Measurements from ENCODE around the gene CD80. TPM values are rescaled to one million over a fixed set of nuclear protein-coding genes. Genes with fewer than 3 reads are reported as not detected.
"Not testable (repeated sequence)": the region's sequence is repeated elsewhere in the genome, so short reads cannot be mapped to it uniquely, and the experiment has no call there.

The CD80 gene
- total RNA-seq, 1 experiment from 2014 or later: not detected

GRCh38 chr3:119595639-119596334 lies 36.4 kb upstream of the CD80 start:
- no peaks in the 10 kb centered on the region for H3K36me3 ChIP-seq (ENCODE audit: control insufficient read depth in 1 of 2, insufficient read depth in 2 of 2, low read length in 2 of 2)
- no peak overlapping the region for H3K4me3 ChIP-seq (replicated peaks in 1 of 2; ENCODE audit: low read depth in 1 of 2, low read length in 2 of 2)
- peaks cover 0 to 15% of the 10 kb centered on the region in 2 experiments; a peak in 2 of 4 replicates for H3K4me1 ChIP-seq (ENCODE audit: control insufficient read depth in 1 of 2, insufficient read depth in 2 of 2, low read length in 2 of 2)
- no peaks in the 10 kb centered on the region for H3K9me2 ChIP-seq (ENCODE audit: insufficient read depth)
- H3K27ac ChIP-seq (ENCODE audit: low read depth, low read length): no peak overlapping the region
- ATAC-seq: no peak
- H3K79me2 ChIP-seq (ENCODE audit: insufficient read depth, low read length): no peaks in the 10 kb centered on the region
- ChIA-PET POLR2A (no interaction called here), CTCF (no interaction called here), RAD21 (ENCODE audit: low non-redundant PET in 1 of 2, low total read pairs in 2 of 2, uncharacterized antibody in 2 of 2, unreplicated experiment in 2 of 2) (no interaction called here)
- no peaks in the 10 kb centered on the region for H3K27me3 ChIP-seq (ENCODE audit: insufficient read depth, low read length)
- DNase-seq (ENCODE audit: low read depth, low spot score): no peak
- no TSS peak for BruUV-seq (replicated peaks)
- no peak overlapping the region for H3K4me2 ChIP-seq (ENCODE audit: low read length)
- TF ChIP-seq, protein P1, sequence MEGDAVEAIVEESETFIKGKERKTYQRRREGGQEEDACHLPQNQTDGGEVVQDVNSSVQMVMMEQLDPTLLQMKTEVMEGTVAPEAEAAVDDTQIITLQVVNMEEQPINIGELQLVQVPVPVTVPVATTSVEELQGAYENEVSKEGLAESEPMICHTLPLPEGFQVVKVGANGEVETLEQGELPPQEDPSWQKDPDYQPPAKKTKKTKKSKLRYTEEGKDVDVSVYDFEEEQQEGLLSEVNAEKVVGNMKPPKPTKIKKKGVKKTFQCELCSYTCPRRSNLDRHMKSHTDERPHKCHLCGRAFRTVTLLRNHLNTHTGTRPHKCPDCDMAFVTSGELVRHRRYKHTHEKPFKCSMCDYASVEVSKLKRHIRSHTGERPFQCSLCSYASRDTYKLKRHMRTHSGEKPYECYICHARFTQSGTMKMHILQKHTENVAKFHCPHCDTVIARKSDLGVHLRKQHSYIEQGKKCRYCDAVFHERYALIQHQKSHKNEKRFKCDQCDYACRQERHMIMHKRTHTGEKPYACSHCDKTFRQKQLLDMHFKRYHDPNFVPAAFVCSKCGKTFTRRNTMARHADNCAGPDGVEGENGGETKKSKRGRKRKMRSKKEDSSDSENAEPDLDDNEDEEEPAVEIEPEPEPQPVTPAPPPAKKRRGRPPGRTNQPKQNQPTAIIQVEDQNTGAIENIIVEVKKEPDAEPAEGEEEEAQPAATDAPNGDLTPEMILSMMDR (IDR thresholded peaks at IDR 0.05 in 2 of 3, conservative IDR thresholded peaks at IDR 0.05 in 1 of 3; ENCODE audit: borderline replicate concordance in 1 of 3, insufficient read depth in 1 of 3, low read depth in 2 of 3, low read length in 2 of 3): no peak
- TF ChIP-seq CEBPB (IDR thresholded peaks at IDR 0.05; ENCODE audit: low read depth) (no peak), ZFX (IDR thresholded peaks at IDR 0.05) (no peak), POLR2A (IDR thresholded peaks at IDR 0.05; ENCODE audit: borderline replicate concordance, extremely low read depth, insufficient read depth, insufficient read length) (no peak), ATF3 (IDR thresholded peaks at IDR 0.05) (no peak), EZH2 (IDR thresholded peaks at IDR 0.05) (no peak)
- no peaks in the 10 kb centered on the region for H4K20me1 ChIP-seq (ENCODE audit: insufficient read depth)
- no peak overlapping the region for H3K9ac ChIP-seq (ENCODE audit: low read length)
- intact Hi-C loops (cut with micrococcal nuclease): no loop called here
- H3K9me3 ChIP-seq (ENCODE audit: control insufficient read depth in 1 of 2, insufficient read depth in 1 of 2, low read depth in 1 of 2, low read length in 2 of 2): no peaks in the 10 kb centered on the region
- H2AFZ ChIP-seq (ENCODE audit: low read depth, low read length, poor library complexity, severe bottlenecking): no peak overlapping the region

DNA sequence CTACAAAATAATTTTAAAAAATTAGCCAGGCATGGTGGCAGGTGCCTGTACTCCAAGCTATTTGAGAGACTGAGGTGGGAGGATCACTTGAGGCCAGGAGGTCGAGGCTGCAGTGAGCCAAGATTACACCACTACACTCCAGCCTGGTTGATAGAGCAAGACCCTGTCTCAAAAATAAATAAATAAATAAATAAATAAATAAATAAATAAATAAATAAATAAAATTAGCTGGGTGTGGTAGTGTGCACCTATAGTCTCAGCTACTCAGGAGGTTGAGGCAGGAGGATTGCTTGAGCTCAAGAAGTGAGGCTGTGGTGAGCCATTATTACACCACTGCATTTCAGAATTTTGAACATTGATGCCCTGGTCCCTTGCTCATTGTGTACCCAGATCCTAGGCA lies 35.5 kb upstream of the CD80 start:
- intact Hi-C loops (cut with micrococcal nuclease); BruUV-seq (replicated peaks); POLR2A ChIA-PET; H3K9ac ChIP-seq (ENCODE audit: low read length); CTCF ChIA-PET; H3K9me2 ChIP-seq (ENCODE audit: insufficient read depth); H3K4me2 ChIP-seq (ENCODE audit: low read length); H2AFZ ChIP-seq (ENCODE audit: low read depth, low read length, poor library complexity, severe bottlenecking); H3K27me3 ChIP-seq (ENCODE audit: insufficient read depth, low read length); H3K9me3 ChIP-seq (ENCODE audit: control insufficient read depth in 1 of 2, insufficient read depth in 1 of 2, low read depth in 1 of 2, low read length in 2 of 2); H3K27ac ChIP-seq (ENCODE audit: low read depth, low read length); H3K79me2 ChIP-seq (ENCODE audit: insufficient read depth, low read length); H3K4me3 ChIP-seq (replicated peaks in 1 of 2; ENCODE audit: low read depth in 1 of 2, low read length in 2 of 2); H4K20me1 ChIP-seq (ENCODE audit: insufficient read depth); RAD21 ChIA-PET (ENCODE audit: low non-redundant PET in 1 of 2, low total read pairs in 2 of 2, uncharacterized antibody in 2 of 2, unreplicated experiment in 2 of 2); H3K36me3 ChIP-seq (ENCODE audit: control insufficient read depth in 1 of 2, insufficient read depth in 2 of 2, low read length in 2 of 2); ATAC-seq; DNase-seq (ENCODE audit: low read depth, low spot score): not testable (repeated sequence)
- peaks cover 0 to 14% of the 10 kb centered on the region in 2 experiments; a peak in 2 of 4 replicates for H3K4me1 ChIP-seq (ENCODE audit: control insufficient read depth in 1 of 2, insufficient read depth in 2 of 2, low read length in 2 of 2)
